Central memory CD8-positive, alpha-beta T cell (primary cell): ENCODE results near the gene S100A7.

Experiments
- ATAC-seq: fragments of 150-1000 bp; cut with Tn5 transposase; replicated peaks from 2 replicates; pipeline ENCODE4 v1.10.0; 2022; ENCODE audit warnings: mild to moderate bottlenecking, moderate FRiP score, moderate number of reproducible peaks; ENCODE audit not compliant: poor library complexity, severe bottlenecking; ENCODE audit errors: extremely low read depth
- DNase-seq, 2 donors: peaks; one replicate each; pipeline ENCODE4 v3.0.0; 2021; ENCODE audit warnings: low spot score in 2 of 2
- H3K27ac Mint-ChIP-seq: one replicate; pipeline ENCODE4 v1.8.0; 2022; ENCODE audit warnings: low read depth, mild to moderate bottlenecking, moderate library complexity, mixed read lengths
- H3K27me3 Mint-ChIP-seq: one replicate; pipeline ENCODE4 v1.8.0; 2022; ENCODE audit warnings: mixed read lengths
- H3K36me3 Mint-ChIP-seq: one replicate; pipeline ENCODE4 v1.8.0; 2022; ENCODE audit warnings: mild to moderate bottlenecking, moderate library complexity, mixed read lengths; ENCODE audit not compliant: insufficient read depth
- H3K4me1 Mint-ChIP-seq: one replicate; pipeline ENCODE4 v1.8.0; 2022; ENCODE audit warnings: mixed read lengths
- H3K4me3 Mint-ChIP-seq: one replicate; pipeline ENCODE4 v1.8.0; 2022; ENCODE audit warnings: mild to moderate bottlenecking, moderate library complexity, mixed read lengths
- H3K9me3 Mint-ChIP-seq: one replicate; pipeline ENCODE4 v1.8.0; 2022; ENCODE audit warnings: mixed read lengths

Gene S100A7

DNA sequence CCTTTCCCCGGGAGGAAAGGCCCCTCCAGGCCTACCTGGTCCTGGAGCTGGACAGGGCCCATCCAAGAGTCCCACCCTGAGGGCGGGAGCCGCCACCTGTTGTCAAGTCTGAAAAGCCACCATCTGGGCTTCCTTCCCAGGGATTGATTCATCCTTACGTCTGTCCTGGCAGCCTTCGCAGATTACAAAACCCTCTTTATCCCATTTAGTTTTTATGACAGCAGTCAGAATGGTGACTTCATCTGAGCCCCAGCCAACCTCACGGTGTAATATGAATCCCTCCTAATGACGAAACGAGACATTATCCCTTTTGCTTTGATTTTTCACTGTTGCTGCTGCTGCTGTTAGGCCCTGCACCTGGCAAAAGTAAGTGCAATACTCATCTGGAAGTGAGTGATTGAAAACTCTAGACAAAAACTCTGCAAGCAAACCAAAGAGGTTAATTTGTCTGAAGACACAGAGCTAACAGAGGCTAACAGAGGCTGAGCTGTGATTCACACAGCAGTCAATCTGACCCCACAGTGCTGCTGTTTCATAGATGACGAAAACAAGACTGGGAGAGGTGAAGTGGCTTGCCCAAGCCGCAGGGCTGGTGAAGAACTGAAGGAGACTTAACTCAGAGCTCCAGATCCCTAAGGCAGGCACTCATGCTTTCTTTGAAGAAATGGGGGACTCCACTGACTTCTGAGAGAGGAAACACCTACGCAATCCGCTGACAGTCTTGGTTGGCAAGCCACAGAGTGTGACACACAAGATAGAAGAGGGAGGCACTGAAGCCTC, 30.0 kb upstream of the S100A7 start:
- H3K27ac Mint-ChIP-seq = no peak overlapping the region
- no peaks in the 10 kb centered on the region for H3K4me1 Mint-ChIP-seq
- no peaks in the 10 kb centered on the region for H3K36me3 Mint-ChIP-seq
- ATAC-seq = no peak
- no peak for DNase-seq
- H3K27me3 Mint-ChIP-seq = peaks cover 60% of the 10 kb centered on the region
- no peaks in the 10 kb centered on the region for H3K9me3 Mint-ChIP-seq
- no peak overlapping the region for H3K4me3 Mint-ChIP-seq

DNA sequence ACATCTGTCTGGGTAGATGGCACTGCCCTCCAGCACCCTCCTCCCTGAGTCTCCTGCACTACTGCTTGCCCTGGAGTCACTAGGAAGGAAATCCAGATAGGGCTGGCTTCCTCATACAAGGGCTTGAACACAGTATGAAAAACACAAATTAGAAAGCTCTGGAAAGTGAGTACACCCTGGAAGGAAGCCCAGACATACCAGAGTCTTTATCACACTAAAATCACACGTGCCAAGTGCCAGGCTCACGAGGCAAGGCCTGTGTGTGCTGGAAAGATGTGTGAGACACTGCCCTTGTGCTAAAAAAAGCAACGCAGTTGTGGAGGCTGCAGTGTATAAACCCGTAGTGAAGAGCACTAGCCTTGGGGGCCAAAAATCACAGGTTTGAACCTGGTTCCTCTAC, 28.3 kb upstream of the S100A7 start:
- Mint-ChIP-seq H3K27me3 (peaks cover 71% of the 10 kb centered on the region), H3K4me3 (no peak overlapping the region), H3K27ac (no peak overlapping the region), H3K36me3 (no peaks in the 10 kb centered on the region), H3K4me1 (no peaks in the 10 kb centered on the region), H3K9me3 (no peaks in the 10 kb centered on the region)
- DNase-seq = no peak
- ATAC-seq = no peak

DNA sequence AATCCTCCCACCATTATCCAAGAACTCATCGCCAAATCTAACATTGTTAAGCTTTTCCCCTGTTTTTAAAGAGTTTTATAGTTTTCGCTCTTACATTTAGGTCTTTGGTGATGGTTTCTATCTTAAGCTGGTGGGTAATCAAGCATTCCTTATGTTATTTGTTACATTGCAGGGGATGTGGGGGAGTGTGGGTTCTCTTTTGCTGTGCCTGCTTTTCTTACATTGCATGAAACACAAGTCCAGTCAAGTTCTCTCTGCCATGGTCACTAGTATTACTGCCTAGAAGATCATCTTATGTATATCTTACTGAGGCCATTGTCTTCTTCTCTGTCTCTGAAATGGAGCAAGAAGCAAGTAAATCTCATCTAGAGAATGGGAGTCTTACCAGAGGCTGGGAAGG, 27.3 kb upstream of the S100A7 start:
- Mint-ChIP-seq H3K27me3 (peaks cover 81% of the 10 kb centered on the region), H3K27ac (no peak overlapping the region), H3K36me3 (no peaks in the 10 kb centered on the region), H3K4me1 (no peaks in the 10 kb centered on the region), H3K4me3 (no peak overlapping the region), H3K9me3 (no peaks in the 10 kb centered on the region)
- ATAC-seq (no peak), DNase-seq (no peak)

DNA sequence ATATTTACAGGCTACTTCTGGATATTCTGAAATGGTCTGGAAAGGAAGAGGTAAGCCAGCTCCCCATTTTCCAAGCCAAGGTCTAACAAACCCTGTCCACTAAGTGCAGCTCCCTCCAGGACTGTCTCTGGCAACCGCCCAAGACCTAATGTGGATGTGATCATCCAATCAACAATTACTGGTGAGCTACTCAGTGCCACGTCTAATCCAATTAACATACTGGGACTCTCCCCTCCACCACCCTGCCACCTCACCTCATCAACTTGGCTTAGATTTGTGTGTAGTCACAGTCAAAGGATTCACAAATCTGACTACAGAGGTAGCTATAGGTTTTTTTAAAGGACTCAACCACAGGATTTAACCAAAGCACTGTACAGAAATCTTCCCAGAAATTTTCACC, 25.4 kb upstream of the S100A7 start:
- no peak for DNase-seq
- H3K36me3 Mint-ChIP-seq = no peaks in the 10 kb centered on the region
- no peaks in the 10 kb centered on the region for H3K9me3 Mint-ChIP-seq
- no peak overlapping the region for H3K4me3 Mint-ChIP-seq
- ATAC-seq = no peak
- H3K27ac Mint-ChIP-seq = no peak overlapping the region
- H3K4me1 Mint-ChIP-seq = no peaks in the 10 kb centered on the region
- H3K27me3 Mint-ChIP-seq = peaks cover 86% of the 10 kb centered on the region

DNA sequence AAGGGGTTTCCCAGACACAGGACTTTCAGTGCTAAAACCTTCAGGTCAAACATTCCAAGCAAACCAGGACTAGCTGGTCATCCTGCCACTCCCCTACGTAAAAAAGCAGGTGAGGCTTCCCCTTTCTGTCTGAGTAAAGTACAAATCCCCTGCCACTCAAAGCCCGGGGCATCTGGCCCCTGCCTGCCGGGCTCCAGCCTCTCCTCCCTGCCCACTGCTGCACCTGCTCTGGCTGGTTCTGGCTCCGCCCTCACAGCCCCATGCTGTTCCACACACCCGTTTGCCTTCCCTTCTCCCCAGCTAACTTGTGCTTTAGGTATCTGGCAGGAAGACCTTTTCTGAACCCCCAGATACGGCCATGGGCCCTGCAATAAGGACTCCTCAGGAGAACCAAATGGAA, 23.3 kb upstream of the S100A7 start:
- DNase-seq = no peak
- Mint-ChIP-seq H3K9me3 (no peaks in the 10 kb centered on the region), H3K27me3 (peaks cover 90% of the 10 kb centered on the region), H3K4me3 (no peak overlapping the region), H3K4me1 (no peaks in the 10 kb centered on the region), H3K27ac (no peak overlapping the region), H3K36me3 (no peaks in the 10 kb centered on the region)
- ATAC-seq = no peak

DNA sequence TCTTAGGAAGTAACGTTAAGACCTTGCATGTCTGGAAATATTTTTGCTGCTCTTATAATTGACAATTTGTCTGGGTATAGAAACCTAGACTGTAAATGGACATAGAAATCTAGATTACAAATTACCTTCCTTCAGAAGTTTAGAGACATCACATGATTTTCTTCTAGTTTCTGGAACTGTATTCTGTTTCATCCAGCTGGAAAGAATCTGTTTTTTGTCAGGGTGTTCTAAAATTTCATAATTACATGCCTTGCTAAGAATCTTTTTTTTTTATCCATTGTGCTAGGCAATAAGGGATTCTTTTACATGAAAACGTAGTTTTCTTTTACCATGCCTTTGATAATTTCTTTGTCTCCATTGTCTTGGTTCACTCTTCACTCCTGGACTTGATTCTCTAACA, 20.7 kb upstream of the S100A7 start:
- no peaks in the 10 kb centered on the region for H3K4me1 Mint-ChIP-seq
- no peaks in the 10 kb centered on the region for H3K9me3 Mint-ChIP-seq
- H3K36me3 Mint-ChIP-seq = no peaks in the 10 kb centered on the region
- ATAC-seq (no peak), DNase-seq (no peak)
- H3K27ac Mint-ChIP-seq = no peak overlapping the region
- peaks cover 81% of the 10 kb centered on the region for H3K27me3 Mint-ChIP-seq
- H3K4me3 Mint-ChIP-seq = no peak overlapping the region

DNA sequence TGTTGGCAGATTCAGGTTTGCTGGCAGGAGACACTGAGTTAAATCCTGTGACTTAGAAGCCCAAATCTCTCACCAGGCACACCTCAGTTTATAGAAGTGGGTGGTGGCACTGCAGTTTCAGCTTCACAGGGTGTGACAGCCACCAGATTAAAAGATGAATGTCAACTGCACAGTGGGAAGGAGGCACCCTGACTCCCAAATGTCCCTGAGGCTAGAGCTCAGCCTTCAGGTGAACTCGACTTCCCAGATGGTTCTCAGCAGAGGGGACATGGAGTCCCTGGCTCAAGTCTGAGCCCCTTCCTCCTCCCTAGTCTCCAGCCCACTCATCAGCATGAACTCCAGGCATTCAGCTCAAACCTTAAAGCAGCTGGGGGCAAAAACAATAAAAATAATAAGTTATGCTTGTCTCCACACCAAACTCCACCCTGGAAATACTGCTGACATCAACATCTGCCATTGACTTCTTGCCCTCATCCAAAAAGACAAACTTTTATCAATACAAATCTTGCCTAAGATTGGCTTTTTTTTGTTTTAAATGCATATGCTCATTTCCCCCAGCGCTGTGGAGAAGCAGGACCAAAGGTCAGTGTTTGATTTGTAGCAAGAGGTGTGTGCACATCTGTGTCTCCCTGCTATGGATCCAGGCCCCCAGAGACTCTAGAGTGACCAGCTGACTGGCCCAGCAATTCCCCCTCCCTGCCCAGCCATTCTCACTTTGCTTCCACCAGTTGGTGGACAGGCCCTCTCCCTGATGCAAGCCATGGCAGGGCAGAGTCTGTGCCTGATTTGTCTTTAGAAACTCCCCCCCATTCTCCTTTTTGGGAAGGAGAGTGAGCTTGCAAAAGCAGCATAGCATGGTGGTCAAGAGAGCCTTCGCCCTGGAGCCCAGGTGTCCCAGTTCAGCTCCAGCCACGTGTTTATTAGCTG, 18.5 kb upstream of the S100A7 start:
- H3K27me3 Mint-ChIP-seq = peaks cover 69% of the 10 kb centered on the region
- H3K9me3 Mint-ChIP-seq = no peaks in the 10 kb centered on the region
- H3K4me1 Mint-ChIP-seq = no peaks in the 10 kb centered on the region
- H3K4me3 Mint-ChIP-seq = no peak overlapping the region
- ATAC-seq = no peak
- no peak for DNase-seq
- H3K36me3 Mint-ChIP-seq = no peaks in the 10 kb centered on the region
- H3K27ac Mint-ChIP-seq = no peak overlapping the region

DNA sequence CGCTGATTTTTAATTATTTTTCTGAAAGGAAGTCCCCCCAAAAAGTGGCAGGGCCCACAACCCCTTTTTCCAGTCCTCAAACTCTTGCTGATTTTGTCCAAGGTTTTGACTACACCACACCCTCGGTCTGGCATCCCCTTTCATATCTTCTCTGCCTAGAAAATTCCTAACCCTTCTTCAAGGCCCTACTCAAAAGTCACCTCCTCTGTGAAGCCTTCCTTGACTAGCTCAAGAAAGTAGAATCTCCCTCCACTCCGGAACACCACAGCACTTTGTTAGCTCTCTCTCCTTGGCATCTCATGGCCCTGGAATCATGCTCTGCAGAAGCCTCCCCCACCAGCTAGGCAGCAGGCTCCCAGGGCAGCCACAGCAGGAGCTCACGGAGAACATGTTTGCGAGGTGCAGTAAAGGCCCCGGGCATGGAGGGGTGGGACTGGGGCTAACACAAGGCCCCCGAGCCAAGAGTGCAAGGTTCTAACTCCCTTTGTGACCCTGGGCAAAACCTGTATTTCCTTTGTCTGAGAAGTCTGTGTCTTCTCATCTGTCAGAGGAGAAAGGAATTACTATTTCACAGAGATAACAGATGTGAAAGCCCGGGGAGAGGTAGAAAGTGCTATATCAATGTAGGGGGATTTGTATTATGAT, 17.7 kb upstream of the S100A7 start:
- H3K27me3 Mint-ChIP-seq = peaks cover 69% of the 10 kb centered on the region
- no peaks in the 10 kb centered on the region for H3K36me3 Mint-ChIP-seq
- H3K4me3 Mint-ChIP-seq = no peak overlapping the region
- H3K4me1 Mint-ChIP-seq = no peaks in the 10 kb centered on the region
- peaks cover under 1% of the 10 kb centered on the region for H3K9me3 Mint-ChIP-seq
- DNase-seq (no peak), ATAC-seq (no peak)
- H3K27ac Mint-ChIP-seq = no peak overlapping the region

DNA sequence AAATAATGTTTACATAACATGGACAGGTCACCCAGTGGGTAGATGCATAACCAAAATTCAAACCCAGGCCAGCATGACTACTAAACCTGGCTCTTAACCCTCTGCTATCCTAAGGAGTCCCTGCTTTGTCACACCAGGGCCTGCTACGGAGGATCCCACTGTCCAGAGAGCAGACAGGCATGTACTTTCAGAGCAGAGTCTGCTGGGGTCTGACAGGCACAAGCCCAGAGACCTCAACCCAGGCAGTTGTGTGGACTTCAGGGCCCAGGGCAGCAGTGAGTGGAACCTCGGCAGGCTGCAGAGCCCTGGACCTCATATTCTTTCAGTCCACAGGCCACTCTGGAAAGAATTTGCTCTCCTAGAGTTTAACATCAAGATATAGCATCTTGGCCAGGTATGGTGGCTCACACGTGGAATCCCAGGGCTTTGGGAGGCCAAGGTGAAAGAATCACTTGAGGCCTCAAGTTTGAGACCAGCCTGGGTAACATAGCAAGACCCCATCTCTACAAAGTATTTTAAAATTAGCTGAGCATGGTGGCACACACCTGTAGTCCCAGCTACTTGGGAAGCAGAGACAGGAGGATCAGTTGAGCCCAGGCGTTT, 16.1 kb upstream of the S100A7 start:
- no peak for ATAC-seq
- no peak overlapping the region for H3K27ac Mint-ChIP-seq
- H3K4me1 Mint-ChIP-seq = no peaks in the 10 kb centered on the region
- H3K4me3 Mint-ChIP-seq = no peak overlapping the region
- H3K36me3 Mint-ChIP-seq = no peaks in the 10 kb centered on the region
- DNase-seq = no peak
- peaks cover 63% of the 10 kb centered on the region for H3K27me3 Mint-ChIP-seq
- H3K9me3 Mint-ChIP-seq = peaks cover 12% of the 10 kb centered on the region

DNA sequence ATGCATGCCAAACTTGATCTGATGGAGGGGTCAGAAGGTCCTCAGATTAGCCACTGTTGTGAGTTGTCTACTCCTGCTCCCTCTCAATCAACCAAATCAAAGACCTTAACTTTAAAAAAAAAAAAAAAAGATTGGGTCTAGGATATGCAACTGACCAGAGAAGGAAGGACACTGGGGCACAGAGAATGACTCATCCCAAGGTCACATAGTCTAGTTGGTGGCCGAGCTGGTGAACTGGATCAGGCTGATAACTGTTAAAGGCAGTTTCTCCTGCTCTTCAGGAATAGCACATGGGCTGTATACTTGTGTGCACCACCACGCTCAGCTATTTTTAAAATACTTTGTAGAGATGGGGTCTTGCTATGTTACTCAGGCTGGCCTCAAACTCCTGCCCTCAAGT, 14.8 kb upstream of the S100A7 start:
- H3K4me1 Mint-ChIP-seq = no peaks in the 10 kb centered on the region
- DNase-seq = no peak
- H3K9me3 Mint-ChIP-seq = peaks cover 12% of the 10 kb centered on the region
- H3K4me3 Mint-ChIP-seq = no peak overlapping the region
- peaks cover 53% of the 10 kb centered on the region for H3K27me3 Mint-ChIP-seq
- no peaks in the 10 kb centered on the region for H3K36me3 Mint-ChIP-seq
- no peak for ATAC-seq
- H3K27ac Mint-ChIP-seq = no peak overlapping the region

DNA sequence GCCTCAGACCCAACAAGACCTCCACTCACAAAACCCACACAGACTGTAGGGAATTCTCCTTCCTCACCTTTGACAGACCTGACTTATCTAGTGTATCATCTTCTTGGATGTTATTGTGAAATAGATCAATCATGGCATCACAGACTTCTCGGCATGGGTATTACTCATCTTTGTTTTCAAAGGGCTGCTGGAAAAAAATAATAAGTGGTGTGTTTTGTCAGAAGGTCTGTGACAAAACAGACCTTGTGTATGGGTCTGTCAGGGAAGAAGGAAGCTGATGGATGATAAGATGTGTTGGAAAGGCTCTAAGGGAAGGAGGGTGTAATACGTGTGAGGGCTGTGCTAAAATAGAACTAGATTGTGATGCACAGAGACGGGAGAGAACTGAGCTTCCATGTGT, 13.9 kb upstream of the S100A7 start:
- no peaks in the 10 kb centered on the region for H3K4me1 Mint-ChIP-seq
- H3K27ac Mint-ChIP-seq = no peak overlapping the region
- H3K27me3 Mint-ChIP-seq = peaks cover 53% of the 10 kb centered on the region
- no peak overlapping the region for H3K4me3 Mint-ChIP-seq
- no peaks in the 10 kb centered on the region for H3K36me3 Mint-ChIP-seq
- no peak for DNase-seq
- no peak for ATAC-seq
- peaks cover 12% of the 10 kb centered on the region for H3K9me3 Mint-ChIP-seq

DNA sequence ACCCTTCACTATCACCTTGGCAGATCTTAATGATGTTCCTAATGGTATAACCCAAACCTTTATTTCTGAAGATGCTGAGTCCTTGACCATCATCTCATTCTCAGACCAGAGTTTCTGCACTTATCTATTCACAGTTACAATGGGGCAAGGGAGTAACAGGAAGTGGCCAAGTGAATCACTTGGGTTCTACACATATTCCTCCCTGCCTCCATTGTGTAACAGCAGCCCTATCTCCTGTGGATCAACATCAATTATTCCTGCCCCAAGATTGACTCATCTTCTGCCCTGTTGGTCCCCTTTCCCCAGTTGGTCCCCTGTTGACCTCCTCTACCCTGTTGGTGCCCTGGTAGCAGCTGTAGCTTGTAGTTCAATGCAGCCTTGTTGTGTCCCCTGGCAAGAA, 10.3 kb upstream of the S100A7 start:
- DNase-seq (no peak), ATAC-seq (no peak)
- Mint-ChIP-seq H3K4me3 (no peak overlapping the region), H3K36me3 (no peaks in the 10 kb centered on the region), H3K9me3 (peaks cover 12% of the 10 kb centered on the region), H3K27me3 (peaks cover 43% of the 10 kb centered on the region), H3K27ac (no peak overlapping the region), H3K4me1 (no peaks in the 10 kb centered on the region)
